K562 (cell line): ENCODE results near the gene VRK2. TPM values are rescaled to one million over a fixed set of nuclear protein-coding genes. Genes with fewer than 3 reads are reported as not detected.

Source experiments
- ATAC-seq: fragments of 200-7000 bp; cut with Tn5 transposase; 3 replicates; pipeline ENCODE4 v1.9.1; 2020; ENCODE audit warnings: moderate library complexity
- BruUV-seq: library from RNA; stranded (reverse); fragments of 400-500 nt; replicated peaks from 2 replicates; lab custom pipeline; 2021; lab: Mats Ljungman, UMichigan
- CTCF ChIA-PET: fragments of 300-600 bp; formaldehyde crosslinking; extraction: SDS; loops from one replicate; lab custom pipeline; 2021; ENCODE audit warnings: low intra/inter-chr PET ratio; lab: Yijun Ruan, JAX
- POLR2A ChIA-PET: fragments of 300-600, 350-650 bp; sonication (Branson Sonifier 250); formaldehyde crosslinking; extraction: SDS; loops from one replicate; lab custom pipeline; 2021; ENCODE audit warnings: antibody characterized with exemption, inconsistent platforms; lab: Yijun Ruan, JAX
- DNase-seq, 4 experiments: peaks; one replicate each; pipeline versions ENCODE4 v3.0.0 to v3.0.0-alpha.2; 2011 to 2018; ENCODE audit warnings: low spot score in 3 of 4, mixed read lengths in 3 of 4; ENCODE audit errors: extremely low read depth in 1 of 4
- FAIRE-seq: peaks from 2 replicates; lab custom pipeline; 2011; peaks lifted over from hg19 to GRCh38; lab: Jason Lieb, UNC
- H2AFZ ChIP-seq: 2 replicates; pipeline ENCODE4 v1.6.0; 2011; ENCODE audit warnings: low read depth, low read length, control low read depth, inconsistent platforms
- H3K27ac ChIP-seq: fragments of 200-600 bp; 3 replicates; pipeline ENCODE4 v1.8.0; 2011; ENCODE audit warnings: low read depth, mild to moderate bottlenecking, control low read depth, inconsistent platforms, low read length, moderate library complexity, mixed read lengths; ENCODE audit errors: extremely low read depth
- H3K27me3 ChIP-seq, 2 experiments: fragments of 300-600 bp in 1 of 2; 2 replicates in 1 of 2; 3 replicates in 1 of 2; pipeline versions ENCODE4 v1.6.0 to v1.8.0; 2011; ENCODE audit warnings: inconsistent platforms in 2 of 2, low read length in 2 of 2, mild to moderate bottlenecking in 1 of 2, mixed read lengths in 1 of 2, moderate library complexity in 1 of 2; ENCODE audit not compliant: control insufficient read depth in 2 of 2, insufficient read depth in 2 of 2
- H3K36me3 ChIP-seq: fragments of 300-600 bp; 3 replicates; pipeline ENCODE4 v1.8.0; 2011; ENCODE audit warnings: mild to moderate bottlenecking, low read length, inconsistent platforms; ENCODE audit not compliant: control insufficient read depth, insufficient read depth
- H3K4me1 ChIP-seq, 2 experiments: fragments of 200-600 bp in 1 of 2; replicated peaks in 1 of 2; 2 replicates in 1 of 2; 3 replicates in 1 of 2; pipeline versions ENCODE4 v1.5.1 to v1.8.0; 2011; ENCODE audit warnings: inconsistent platforms in 2 of 2, low read length in 2 of 2, mild to moderate bottlenecking in 1 of 2, mixed read lengths in 1 of 2, moderate library complexity in 1 of 2; ENCODE audit not compliant: control insufficient read depth in 2 of 2, insufficient read depth in 2 of 2
- H3K4me2 ChIP-seq: 2 replicates; pipeline ENCODE4 v1.6.1; 2011; ENCODE audit warnings: low read length, control low read depth, inconsistent platforms, mixed read lengths; ENCODE audit not compliant: insufficient read depth
- H3K4me3 ChIP-seq: fragments of 200-600 bp; sonication (generic), shearing (Covaris generic); 2 replicates; pipeline ENCODE4 v1.5.1; 2016; ENCODE audit warnings: control low read depth, inconsistent platforms
- H3K79me2 ChIP-seq: fragments of 200-600 bp; 3 replicates; pipeline ENCODE4 v1.8.0; 2011; ENCODE audit warnings: low read length, inconsistent platforms; ENCODE audit not compliant: control insufficient read depth, insufficient read depth
- H3K9ac ChIP-seq, 2 experiments: 2 replicates each; pipeline versions ENCODE4 v1.6.0 to v1.6.1; 2011; ENCODE audit warnings: low read depth in 2 of 2, low read length in 2 of 2, control low read depth in 1 of 2, inconsistent platforms in 1 of 2, mild to moderate bottlenecking in 1 of 2, mixed read lengths in 1 of 2; ENCODE audit not compliant: insufficient read depth in 1 of 2
- H3K9me1 ChIP-seq: one replicate; pipeline ENCODE4 v1.6.0; 2011; ENCODE audit warnings: inconsistent platforms, mild to moderate bottlenecking, low read length, moderate library complexity; ENCODE audit not compliant: control insufficient read depth, insufficient read depth
- H3K9me3 ChIP-seq: replicated peaks from 2 replicates; pipeline ENCODE4 v1.5.1; 2011; ENCODE audit warnings: low read depth, low read length, inconsistent platforms; ENCODE audit not compliant: control insufficient read depth, insufficient read depth
- H4K20me1 ChIP-seq: replicated peaks from 2 replicates; pipeline ENCODE4 v1.6.1; 2011; ENCODE audit warnings: low read length, inconsistent platforms, mixed read lengths; ENCODE audit not compliant: control insufficient read depth, insufficient read depth
- ARID1B ChIP-seq: fragments of 450-650 bp; IDR thresholded peaks from 2 replicates; pipeline ENCODE4 v1.6.1; 2016; ENCODE audit warnings: antibody characterized with exemption, mild to moderate bottlenecking, inconsistent platforms
- ATF7 ChIP-seq: fragments of 450-650 bp; IDR thresholded peaks from 2 replicates; pipeline ENCODE4 v1.7.1; 2014; ENCODE audit warnings: mild to moderate bottlenecking, moderate library complexity
- CTBP1 ChIP-seq: fragments of 450-650 bp; IDR thresholded peaks from 2 replicates; pipeline ENCODE4 v1.6.1; 2016; ENCODE audit warnings: borderline replicate concordance
- DPF2 ChIP-seq: fragments of 450-650 bp; IDR thresholded peaks from 2 replicates; pipeline ENCODE4 v1.6.1; 2016
- ELF1 ChIP-seq: fragments of 200-800 bp; sonication (Bioruptor generic); IDR thresholded peaks from 2 replicates; pipeline ENCODE4 v1.6.1; 2016; ENCODE audit warnings: missing genetic modification characterization, missing compliant biosample characterization
- ELF4 ChIP-seq: fragments of 450-650 bp; formaldehyde crosslinking; IDR thresholded peaks from 2 replicates; pipeline ENCODE4 v1.4.0; 2022; ENCODE audit warnings: missing genetic modification characterization
- ETV6 ChIP-seq, 3 experiments: fragments of 150-350 bp in 1 of 3; sonication (generic) in 1 of 3; formaldehyde crosslinking in 1 of 3; IDR thresholded peaks; 2 replicates each; pipeline versions ENCODE4 v1.6.1 to v1.8.0; 2014 to 2022; ENCODE audit warnings: borderline replicate concordance in 2 of 3, low read depth in 2 of 3, antibody characterized with exemption in 1 of 3, low read length in 1 of 3, mild to moderate bottlenecking in 1 of 3, missing genetic modification reagents in 1 of 3
- GATA2 ChIP-seq: sonication (generic); formaldehyde crosslinking; IDR thresholded peaks from 2 replicates; pipeline ENCODE4 v1.4.0; 2020; ENCODE audit warnings: mild to moderate bottlenecking, missing genetic modification reagents
- LARP7 ChIP-seq: fragments of 450-650 bp; IDR thresholded peaks from 2 replicates; pipeline ENCODE4 v1.6.1; 2016
- NR2C1 ChIP-seq, 2 experiments: fragments of 450-650 bp; IDR thresholded peaks; 2 replicates each; pipeline ENCODE4 v1.6.1; 2017; ENCODE audit warnings: mild to moderate bottlenecking in 2 of 2, antibody characterized with exemption in 1 of 2, inconsistent platforms in 1 of 2, missing compliant biosample characterization in 1 of 2, missing genetic modification characterization in 1 of 2
- PML ChIP-seq: IDR thresholded peaks from 2 replicates; pipeline ENCODE4 v1.6.1; 2012; ENCODE audit warnings: low read length, inconsistent platforms
- SMAD4 ChIP-seq: fragments of 250-450 bp; sonication (Bioruptor Pico); conservative IDR thresholded peaks from 2 replicates; pipeline ENCODE4 v1.8.0; 2021; ENCODE audit warnings: inconsistent platforms, mild to moderate bottlenecking, moderate library complexity
- SPI1 ChIP-seq: IDR thresholded peaks from 2 replicates; pipeline ENCODE4 v1.6.1; 2011; ENCODE audit warnings: low read depth, low read length, control low read depth, borderline replicate concordance
- ZZZ3 ChIP-seq: fragments of 450-650 bp; IDR thresholded peaks from 2 replicates; pipeline ENCODE4 v1.6.1; 2016; ENCODE audit warnings: antibody characterized with exemption, mild to moderate bottlenecking, moderate library complexity
- WGBS: fragments of 100-300 bp; shearing (Covaris generic); methylation state at CpG from one replicate; pipeline ENCODE4 v1.1.6; 2016; ENCODE audit warnings: low coverage, mixed read lengths; ENCODE audit not compliant: insufficient coverage; ENCODE audit errors: missing lambda C conversion rate; 5-methylcytosine and 5-hydroxymethylcytosine counted together
- in situ Hi-C: fragments of 300-500 bp; cut with MboI; formaldehyde crosslinking; loops from 4 replicates; pipeline ENCODE4 v1.15.0; 2018; ENCODE audit warnings: inconsistent platforms, mixed read lengths
- intact Hi-C: fragments of 100-400 bp; cut with micrococcal nuclease; formaldehyde crosslinking; loops from 2 replicates; pipeline ENCODE4 v1.14.2; 2022
- polyA plus RNA-seq, 8 experiments: library from polyadenylated mRNA; depleted of rRNA in 4 of 8; stranded (reverse) in 5 of 8; unstranded in 3 of 8; fragments of >200 nt; fragmentation: Nextera tagmentation in 2 of 8; fragmentation: Illumina TruSeq in 1 of 8; extraction: Ambion mirVana in 2 of 8; extraction: Trizol in 1 of 8; gene quantifications; 2 replicates each; pipeline versions ENCODE4 v1.2.1 to v1.2.3, GENCODE V29; 2011 to 2014; ENCODE audit warnings: inconsistent platforms in 1 of 8, missing spikeins in 1 of 8
- total RNA-seq, 7 experiments: library from RNA; depleted of rRNA in 6 of 7; stranded (reverse); fragments of >200 nt in 6 of 7; fragmentation: Illumina TruSeq in 2 of 7; extraction: Trizol in 2 of 7; gene quantifications; 2 replicates each; pipeline versions ENCODE4 v1.2.1 to v1.2.3, GENCODE V29; 2011 to 2021; ENCODE audit warnings: low replicate concordance in 1 of 7
- TF ChIP-seq, protein P1 (sequence below): fragments of 250-450 bp; sonication (Bioruptor Pico); IDR thresholded peaks from 2 replicates; pipeline ENCODE4 v1.8.0; 2022; ENCODE audit warnings: moderate library complexity, mild to moderate bottlenecking, inconsistent platforms
- TF ChIP-seq, protein P2 (sequence below), 3 experiments: fragments of 200-800 bp in 1 of 3; fragments of 250-450 bp in 1 of 3; fragments of 450-650 bp in 1 of 3; sonication (Bioruptor Pico) in 1 of 3; sonication (Bioruptor generic) in 1 of 3; formaldehyde crosslinking in 1 of 3; IDR thresholded peaks; 2 replicates each; pipeline versions ENCODE4 v1.6.1 to v1.8.0; 2016 to 2022; ENCODE audit warnings: mild to moderate bottlenecking in 2 of 3, missing genetic modification characterization in 2 of 3, missing compliant biosample characterization in 1 of 3, moderate library complexity in 1 of 3

The VRK2 gene
- total and polyA plus RNA-seq, 9 of the 15 experiments (the other 6 are each of a cell fraction or from before 2014, with no cell fraction given), result 22.6 to 49.2 (median 36.2) TPM

DNA sequence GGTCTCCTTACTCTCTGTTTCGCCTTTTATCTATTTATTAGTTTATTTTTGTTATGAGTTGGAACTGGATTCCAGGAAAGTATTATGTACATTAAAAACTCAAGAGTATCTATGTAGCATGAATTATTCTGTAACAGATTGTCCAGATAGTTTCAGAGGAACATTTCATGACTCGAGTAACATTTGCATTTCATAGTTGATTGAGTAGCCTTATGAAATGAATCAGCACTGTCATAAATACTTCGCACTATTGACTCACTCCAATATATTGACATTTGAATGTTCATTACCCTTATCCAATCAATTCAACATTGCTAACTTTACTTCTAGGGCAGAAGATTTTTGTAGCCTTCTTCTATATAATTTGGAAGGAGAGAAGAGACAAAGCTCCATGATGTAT is 11.3 kb upstream of the VRK2 start (continued):
- no peak for TF ChIP-seq LARP7

DNA sequence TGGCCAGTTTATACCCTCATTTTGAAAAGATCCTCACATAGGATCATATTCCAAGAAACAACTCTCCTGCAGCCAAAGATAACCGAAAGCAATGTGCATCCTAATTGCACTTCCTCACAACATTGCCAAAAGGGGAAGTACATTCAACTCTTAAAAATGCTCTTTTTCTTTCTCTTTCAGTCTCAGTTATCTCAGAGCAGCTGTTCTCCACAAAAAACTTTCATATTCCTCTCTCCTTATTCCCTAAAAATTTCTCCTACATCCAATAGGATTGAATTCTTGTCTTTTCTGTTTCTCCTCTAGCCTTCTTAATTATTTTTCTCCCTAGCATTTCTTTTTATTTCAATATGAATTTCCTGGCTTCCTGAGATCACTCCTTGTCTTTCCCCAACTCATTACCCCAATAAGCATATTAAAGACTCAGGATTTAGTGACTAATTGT is 7.4 kb upstream of the VRK2 start:
- WGBS, result 11% methylated on average over 1 of the region's 1 CpG
- CTCF ChIA-PET, result no interaction called here
- no TSS peak for BruUV-seq
- Histone ChIP-seq H3K9me3 (no peaks in the 10 kb centered on the region; the same call in 1 of the 2 replicates), H3K4me2 (no peak overlapping the region), H3K9me1 (no peaks in the 10 kb centered on the region), H3K36me3 (no peaks in the 10 kb centered on the region; the same call in 2 of the 3 replicates), H3K27ac (peak overlapping the region; percentile 53; the same call in 2 of the 3 replicates), H3K79me2 (peaks cover under 1% of the 10 kb centered on the region; the same call in 1 of the 3 replicates), H2AFZ (peak overlapping the region; percentile 37), H3K27me3 (no peaks in the 10 kb centered on the region), H4K20me1 (no peaks in the 10 kb centered on the region), H3K4me3 (no peak overlapping the region), H3K4me1 (peaks cover 10% of the 10 kb centered on the region in 2 experiments; a peak in 4 of 5 replicates), H3K9ac (no peak overlapping the region; a peak in 1 of 4 replicates)
- POLR2A ChIA-PET, result no interaction called here
- ATAC-seq (peak; percentile 68), DNase-seq (peak in 2 of 4 experiments; percentile 33 to 61), FAIRE-seq (peak; percentile 62)
- intact Hi-C loops, result no loop called here
- in situ Hi-C loops, result no loop called here
- TF ChIP-seq, protein P1, sequence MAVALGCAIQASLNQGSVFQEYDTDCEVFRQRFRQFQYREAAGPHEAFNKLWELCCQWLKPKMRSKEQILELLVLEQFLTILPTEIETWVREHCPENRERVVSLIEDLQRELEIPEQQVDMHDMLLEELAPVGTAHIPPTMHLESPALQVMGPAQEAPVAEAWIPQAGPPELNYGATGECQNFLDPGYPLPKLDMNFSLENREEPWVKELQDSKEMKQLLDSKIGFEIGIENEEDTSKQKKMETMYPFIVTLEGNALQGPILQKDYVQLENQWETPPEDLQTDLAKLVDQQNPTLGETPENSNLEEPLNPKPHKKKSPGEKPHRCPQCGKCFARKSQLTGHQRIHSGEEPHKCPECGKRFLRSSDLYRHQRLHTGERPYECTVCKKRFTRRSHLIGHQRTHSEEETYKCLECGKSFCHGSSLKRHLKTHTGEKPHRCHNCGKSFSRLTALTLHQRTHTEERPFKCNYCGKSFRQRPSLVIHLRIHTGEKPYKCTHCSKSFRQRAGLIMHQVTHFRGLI, result no peak
- TF ChIP-seq PML (peak; percentile 39; the same call in 1 of the 2 replicates), ETV6 (IDR thresholded peaks at IDR 0.05; ENCODE audit: borderline replicate concordance in 1 of 2, low read depth in 2 of 2, low read length in 1 of 2) (peak in 1 of 2 experiments; percentile 32; a peak in 1 of 4 replicates), ETV6 (CRISPR knock-in tag; IDR thresholded peaks at IDR 0.05; ENCODE audit: borderline replicate concordance) (no peak), GATA2 (CRISPR knock-in tag) (peak; percentile 40; the same call in 1 of the 2 replicates), SMAD4 (no peak), ATF7 (0 out of 2 replicates have a peak, but pooled peaks have one; percentile 27), NR2C1 (IDR thresholded peaks at IDR 0.05) (no peak), NR2C1 (tag; IDR thresholded peaks at IDR 0.05) (no peak), SPI1 (peak; percentile 98), ARID1B (peak; percentile 92), ELF1 (peak; percentile 28; the same call in 1 of the 2 replicates), ELF4 (CRISPR knock-in tag) (no peak), ZZZ3 (no peak), CTBP1 (peak; percentile 68; the same call in 1 of the 2 replicates), DPF2 (0 out of 2 replicates have a peak, but pooled peaks have one; percentile 74)
- TF ChIP-seq, protein P2, sequence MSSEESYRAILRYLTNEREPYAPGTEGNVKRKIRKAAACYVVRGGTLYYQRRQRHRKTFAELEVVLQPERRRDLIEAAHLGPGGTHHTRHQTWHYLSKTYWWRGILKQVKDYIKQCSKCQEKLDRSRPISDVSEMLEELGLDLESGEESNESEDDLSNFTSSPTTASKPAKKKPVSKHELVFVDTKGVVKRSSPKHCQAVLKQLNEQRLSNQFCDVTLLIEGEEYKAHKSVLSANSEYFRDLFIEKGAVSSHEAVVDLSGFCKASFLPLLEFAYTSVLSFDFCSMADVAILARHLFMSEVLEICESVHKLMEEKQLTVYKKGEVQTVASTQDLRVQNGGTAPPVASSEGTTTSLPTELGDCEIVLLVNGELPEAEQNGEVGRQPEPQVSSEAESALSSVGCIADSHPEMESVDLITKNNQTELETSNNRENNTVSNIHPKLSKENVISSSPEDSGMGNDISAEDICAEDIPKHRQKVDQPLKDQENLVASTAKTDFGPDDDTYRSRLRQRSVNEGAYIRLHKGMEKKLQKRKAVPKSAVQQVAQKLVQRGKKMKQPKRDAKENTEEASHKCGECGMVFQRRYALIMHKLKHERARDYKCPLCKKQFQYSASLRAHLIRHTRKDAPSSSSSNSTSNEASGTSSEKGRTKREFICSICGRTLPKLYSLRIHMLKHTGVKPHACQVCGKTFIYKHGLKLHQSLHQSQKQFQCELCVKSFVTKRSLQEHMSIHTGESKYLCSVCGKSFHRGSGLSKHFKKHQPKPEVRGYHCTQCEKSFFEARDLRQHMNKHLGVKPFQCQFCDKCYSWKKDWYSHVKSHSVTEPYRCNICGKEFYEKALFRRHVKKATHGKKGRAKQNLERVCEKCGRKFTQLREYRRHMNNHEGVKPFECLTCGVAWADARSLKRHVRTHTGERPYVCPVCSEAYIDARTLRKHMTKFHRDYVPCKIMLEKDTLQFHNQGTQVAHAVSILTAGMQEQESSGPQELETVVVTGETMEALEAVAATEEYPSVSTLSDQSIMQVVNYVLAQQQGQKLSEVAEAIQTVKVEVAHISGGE (CRISPR knock-in tag; IDR thresholded peaks at IDR 0.05), result 0 out of 6 replicates have a peak, but pooled peaks of 1 of the 3 experiments have one; percentile 23
